Measurements from ENCODE around the gene CCDC167. TPM values are rescaled to one million over a fixed set of nuclear protein-coding genes. Genes with fewer than 3 reads are reported as not detected.

The CCDC167 gene
- total RNA-seq, 1 donor from 2014 or later, result 28.4 TPM

GRCh38 chr6:37495244-37495934 lies 4.3 kb downstream of the CCDC167 start:
- H3K27me3 ChIP-seq, result no peaks in the 10 kb centered on the region
- intact Hi-C loops (cut with DNase I), result loop anchor here (5.0 kb wide), 1 partner anchor 197 kb away; no protein-coding TSS in a partner anchor
- no peaks in the 10 kb centered on the region for H3K4me1 ChIP-seq
- no peak overlapping the region for H3K4me3 ChIP-seq
- no peaks in the 10 kb centered on the region for H3K36me3 ChIP-seq
- DNase-seq (ENCODE audit: low spot score in 2 of 2), result no peak
- H3K9me3 ChIP-seq, result no peaks in the 10 kb centered on the region
- no peak for TF ChIP-seq CTCF (IDR thresholded peaks at IDR 0.05)
- H3K27ac ChIP-seq, result no peak overlapping the region

- Histone ChIP-seq H3K4me1 (no peaks in the 10 kb centered on the region), H3K9me3 (no peaks in the 10 kb centered on the region), H3K27ac (no peak overlapping the region), H3K27me3 (no peaks in the 10 kb centered on the region), H3K4me3 (no peak overlapping the region), H3K36me3 (no peaks in the 10 kb centered on the region)
- intact Hi-C loops (cut with DNase I), result no loop called here
- DNase-seq (ENCODE audit: low spot score in 2 of 2), result no peak
- TF ChIP-seq CTCF (IDR thresholded peaks at IDR 0.05), result no peak
Observed at GRCh38 chr6:37493661-37493995, 6.1 kb downstream of the CCDC167 start.

- no peak for DNase-seq (ENCODE audit: low spot score in 2 of 2)
- H3K4me1 ChIP-seq, result no peaks in the 10 kb centered on the region
- no peak overlapping the region for H3K27ac ChIP-seq
- no peaks in the 10 kb centered on the region for H3K9me3 ChIP-seq
- intact Hi-C loops (cut with DNase I), result no loop called here
- H3K27me3 ChIP-seq, result no peaks in the 10 kb centered on the region
- no peak for TF ChIP-seq CTCF (IDR thresholded peaks at IDR 0.05)
- H3K36me3 ChIP-seq, result no peaks in the 10 kb centered on the region
- no peak overlapping the region for H3K4me3 ChIP-seq
Observed at GRCh38 chr6:37492991-37493660, 6.6 kb downstream of the CCDC167 start.

GRCh38 chr6:37492236-37492972 lies 7.3 kb downstream of the CCDC167 start:
- Histone ChIP-seq H3K27me3 (no peaks in the 10 kb centered on the region), H3K4me1 (no peaks in the 10 kb centered on the region), H3K36me3 (no peaks in the 10 kb centered on the region), H3K9me3 (no peaks in the 10 kb centered on the region), H3K4me3 (no peak overlapping the region), H3K27ac (no peak overlapping the region)
- intact Hi-C loops (cut with DNase I), result no loop called here
- TF ChIP-seq CTCF (IDR thresholded peaks at IDR 0.05), result no peak
- DNase-seq (ENCODE audit: low spot score in 2 of 2), result no peak

- no peaks in the 10 kb centered on the region for H3K27me3 ChIP-seq
Observed at GRCh38 chr6:37491830-37492208, 7.9 kb downstream of the CCDC167 start.

More at GRCh38 chr6:37491830-37492208, 7.9 kb downstream of the CCDC167 start:
- intact Hi-C loops (cut with DNase I), result no loop called here
- Histone ChIP-seq H3K9me3 (no peaks in the 10 kb centered on the region), H3K27ac (no peak overlapping the region), H3K36me3 (no peaks in the 10 kb centered on the region), H3K4me3 (no peak overlapping the region), H3K4me1 (no peaks in the 10 kb centered on the region)
- no peak for DNase-seq (ENCODE audit: low spot score in 2 of 2)
- TF ChIP-seq CTCF (IDR thresholded peaks at IDR 0.05), result no peak
